GM12878 (cell line): ENCODE results near the gene AGBL1. TPM values are rescaled to one million over a fixed set of nuclear protein-coding genes. Genes with fewer than 3 reads are reported as not detected.

Experiments
- ATAC-seq: fragments of 200-7000 bp; cut with Tn5 transposase; 3 replicates; pipeline ENCODE4 v1.9.1; 2020; ENCODE audit warnings: mild to moderate bottlenecking, moderate library complexity
- BruUV-seq: library from RNA; stranded (reverse); fragments of 400-500 nt; replicated peaks from 2 replicates; lab custom pipeline; 2021; lab: Mats Ljungman, UMichigan
- CTCF ChIA-PET: fragments of 300-600 bp; sonication (Branson Sonifier 250); formaldehyde crosslinking; extraction: SDS; loops from one replicate; lab custom pipeline; 2021; ENCODE audit warnings: inconsistent platforms; lab: Yijun Ruan, JAX
- POLR2A ChIA-PET: fragments of 350-600 bp; formaldehyde crosslinking; extraction: SDS; loops from one replicate; lab custom pipeline; 2021; ENCODE audit warnings: inconsistent platforms; lab: Charles Lee
- RAD21 ChIA-PET: fragments of 300-600 bp; sonication (Branson Sonifier 250); formaldehyde crosslinking; loops from one replicate; lab custom pipeline; 2023; ENCODE audit warnings: antibody characterized with exemption; ENCODE audit not compliant: unreplicated experiment; lab: Charles Lee
- SMC1A ChIA-PET: fragments of 300-600 bp; sonication (Branson Sonifier 250); formaldehyde crosslinking; loops from one replicate; lab custom pipeline; 2023; ENCODE audit not compliant: unreplicated experiment, uncharacterized antibody; lab: Charles Lee
- DNase-seq: peaks from one replicate; pipeline ENCODE4 v3.0.0-alpha.2; 2011; ENCODE audit warnings: low read depth, low spot score
- FAIRE-seq: peaks from 3 replicates; lab custom pipeline; 2011; peaks lifted over from hg19 to GRCh38; lab: Jason Lieb, UNC
- H2AFZ ChIP-seq: 2 replicates; pipeline ENCODE4 v1.6.0; 2011; ENCODE audit warnings: low read depth, low read length, control low read depth; ENCODE audit not compliant: control insufficient read depth
- H3K27ac ChIP-seq: 2 replicates; pipeline ENCODE4 v1.5.1; 2011; ENCODE audit warnings: control low read depth; ENCODE audit not compliant: control insufficient read depth, insufficient read depth
- H3K27me3 ChIP-seq, 2 experiments: replicated peaks in 1 of 2; 2 replicates each; pipeline versions ENCODE4 v1.6.0 to v1.6.1; 2011; ENCODE audit warnings: low read length in 1 of 2; ENCODE audit not compliant: control insufficient read depth in 2 of 2, insufficient read depth in 2 of 2
- H3K36me3 ChIP-seq, 2 experiments: 2 replicates each; pipeline ENCODE4 v1.5.1; 2011; ENCODE audit warnings: low read length in 1 of 2; ENCODE audit not compliant: control insufficient read depth in 2 of 2, insufficient read depth in 2 of 2
- H3K4me1 ChIP-seq: 2 replicates; pipeline ENCODE4 v1.6.1; 2011; ENCODE audit warnings: mild to moderate bottlenecking, low read length, moderate library complexity, mixed read lengths; ENCODE audit not compliant: control insufficient read depth, insufficient read depth
- H3K4me2 ChIP-seq: 2 replicates; pipeline ENCODE4 v1.6.0; 2011; ENCODE audit warnings: control low read depth; ENCODE audit not compliant: control insufficient read depth, insufficient read depth
- H3K4me3 ChIP-seq: fragments of 200-600 bp; sonication (generic); 2 replicates; pipeline ENCODE4 v1.5.1; 2016
- H3K79me2 ChIP-seq: 2 replicates; pipeline ENCODE4 v1.6.0; 2011; ENCODE audit warnings: low read length; ENCODE audit not compliant: control insufficient read depth, insufficient read depth
- H3K9ac ChIP-seq: 2 replicates; pipeline ENCODE4 v1.8.0; 2011; ENCODE audit warnings: low read length, control low read depth, mixed read lengths; ENCODE audit not compliant: control insufficient read depth, insufficient read depth
- H3K9me3 ChIP-seq: replicated peaks from 3 replicates; pipeline ENCODE4 v1.5.1; 2011; ENCODE audit warnings: mild to moderate bottlenecking, low read length; ENCODE audit not compliant: control insufficient read depth, insufficient read depth
- H4K20me1 ChIP-seq: 2 replicates; pipeline ENCODE4 v1.6.0; 2011; ENCODE audit not compliant: control insufficient read depth, insufficient read depth
- ETV6 ChIP-seq, 2 experiments: fragments of 450-650 bp in 1 of 2; IDR thresholded peaks in 1 of 2; conservative IDR thresholded peaks in 1 of 2; 2 replicates each; pipeline ENCODE4 v1.6.1; 2014; ENCODE audit warnings: antibody characterized with exemption in 1 of 2, borderline replicate concordance in 1 of 2, low read depth in 1 of 2, mild to moderate bottlenecking in 1 of 2, moderate library complexity in 1 of 2
- HCFC1 ChIP-seq: fragments of 150-350 bp; IDR thresholded peaks from 2 replicates; pipeline ENCODE4 v1.6.1; 2014; ENCODE audit warnings: low read length
- IKZF2 ChIP-seq, 2 experiments: fragments of 450-650 bp; IDR thresholded peaks; 2 replicates each; pipeline ENCODE4 v1.6.1; 2017; ENCODE audit warnings: mild to moderate bottlenecking in 2 of 2, moderate library complexity in 2 of 2
- LARP7 ChIP-seq: fragments of 450-650 bp; IDR thresholded peaks from 2 replicates; pipeline ENCODE4 v1.6.1; 2017; ENCODE audit warnings: mild to moderate bottlenecking
- NBN ChIP-seq: fragments of 450-650 bp; IDR thresholded peaks from 2 replicates; pipeline ENCODE4 v1.6.1; 2016
- POLR2AphosphoS5 ChIP-seq: IDR thresholded peaks from 2 replicates; pipeline ENCODE4 v1.6.1; 2011; ENCODE audit warnings: mild to moderate bottlenecking, low read length, inconsistent platforms
- RFX5 ChIP-seq: IDR thresholded peaks from 2 replicates; pipeline ENCODE4 v1.6.1; 2011; ENCODE audit warnings: low read depth, low read length, improper control_type of control experiment
- SMC3 ChIP-seq: IDR thresholded peaks from 2 replicates; pipeline ENCODE4 v1.6.1; 2011; ENCODE audit warnings: low read length, improper control_type of control experiment, borderline replicate concordance
- SRF ChIP-seq, 2 experiments: IDR thresholded peaks; 2 replicates each; pipeline ENCODE4 v1.6.1; 2011; ENCODE audit warnings: low read depth in 2 of 2, low read length in 2 of 2, mild to moderate bottlenecking in 1 of 2, moderate library complexity in 1 of 2
- STAT3 ChIP-seq: IDR thresholded peaks from 2 replicates; pipeline ENCODE4 v1.6.1; 2011; ENCODE audit warnings: low read depth, low read length, improper control_type of control experiment
- WRNIP1 ChIP-seq: IDR thresholded peaks from 2 replicates; pipeline ENCODE4 v1.6.1; 2011; ENCODE audit warnings: low read depth, low read length, improper control_type of control experiment, borderline replicate concordance
- ZNF217 ChIP-seq: fragments of 450-650 bp; IDR thresholded peaks from 2 replicates; pipeline ENCODE4 v1.6.1; 2017; ENCODE audit warnings: antibody characterized with exemption, mild to moderate bottlenecking
- ZZZ3 ChIP-seq: IDR thresholded peaks from 2 replicates; pipeline ENCODE4 v1.6.1; 2011; ENCODE audit warnings: low read depth; ENCODE audit not compliant: control insufficient read depth, insufficient read length
- WGBS: methylation state at CpG from one replicate; pipeline ENCODE4 v1.1.6; 2016; ENCODE audit warnings: low lambda C conversion rate; ENCODE audit not compliant: insufficient replicate concordance, insufficient coverage; ENCODE audit errors: missing lambda C conversion rate; 5-methylcytosine and 5-hydroxymethylcytosine counted together
- in situ Hi-C: fragments of 300-500 bp; cut with MboI; formaldehyde crosslinking; loops from 9 replicates; pipeline ENCODE4 v1.14.3; 2018; ENCODE audit warnings: mixed read lengths
- intact Hi-C: fragments of 100-400 bp; cut with micrococcal nuclease; formaldehyde crosslinking; loops from one replicate; pipeline ENCODE4 v1.14.2; 2022; ENCODE audit not compliant: unreplicated experiment
- polyA plus RNA-seq, 11 experiments: library from polyadenylated mRNA; depleted of rRNA in 4 of 11; unstranded in 6 of 11; stranded (reverse) in 5 of 11; fragments of >200 nt; fragmentation: Nextera tagmentation in 4 of 11; fragmentation: Illumina TruSeq in 1 of 11; extraction: Ambion mirVana in 4 of 11; extraction: Trizol in 1 of 11; gene quantifications; 1 replicate in 1 of 11; 2 replicates in 10 of 11; pipeline versions ENCODE4 v1.2.1 to v1.2.3, GENCODE V29; 2011 to 2016; ENCODE audit warnings: inconsistent platforms in 2 of 11, missing spikeins in 2 of 11, low read depth in 1 of 11
- total RNA-seq, 4 experiments: library from RNA; depleted of rRNA in 3 of 4; stranded (reverse); fragments of >200 nt in 3 of 4; fragmentation: Illumina TruSeq in 1 of 4; extraction: Trizol in 1 of 4; gene quantifications; 2 replicates each; pipeline versions ENCODE4 v1.2.1 to v1.2.3, GENCODE V29; 2013 to 2021
- TF ChIP-seq, protein P1 (sequence below): IDR thresholded peaks from 2 replicates; pipeline ENCODE4 v1.6.1; 2012; ENCODE audit warnings: low read depth, low read length, improper control_type of control experiment
- TF ChIP-seq, protein P2 (sequence below): fragments of 450-650 bp; IDR thresholded peaks from 2 replicates; pipeline ENCODE4 v1.6.1; 2017; ENCODE audit warnings: mild to moderate bottlenecking, low read depth, inconsistent platforms; ENCODE audit not compliant: poor library complexity, severe bottlenecking

AGBL1 gene
- total and polyA plus RNA-seq, 10 of the 15 experiments (the other 5 are each of a cell fraction or from before 2014, with no cell fraction given): not detected

DNA sequence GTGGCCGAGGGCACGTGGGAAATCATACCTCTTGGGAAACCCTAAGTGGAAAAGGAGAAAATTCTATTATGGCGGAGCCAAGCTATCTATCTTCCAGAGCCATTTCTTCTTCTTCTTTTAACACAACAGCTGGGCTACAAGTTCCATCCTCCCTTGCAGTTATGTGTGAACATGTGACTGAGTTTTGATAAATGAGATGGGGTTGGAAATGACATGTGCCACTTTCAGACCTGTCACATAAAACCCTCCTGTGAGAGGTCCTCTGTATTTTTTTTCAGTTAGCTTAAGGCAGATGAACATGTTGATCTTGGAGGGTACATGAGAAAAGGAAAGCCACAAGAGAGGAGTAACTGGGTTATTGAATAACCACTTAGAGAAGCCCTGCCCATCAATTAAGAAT, 47.9 kb downstream of the AGBL1 start:
- intact Hi-C loops: no loop called here
- no peaks in the 10 kb centered on the region for H3K9me3 ChIP-seq
- H3K27me3 ChIP-seq: no peaks in the 10 kb centered on the region
- BruUV-seq: no TSS peak
- ChIA-PET RAD21 (no interaction called here), CTCF (no interaction called here), POLR2A (no interaction called here), SMC1A (no interaction called here)
- H3K79me2 ChIP-seq: no peaks in the 10 kb centered on the region
- H2AFZ ChIP-seq: no peak overlapping the region
- H3K27ac ChIP-seq: no peak overlapping the region
- H3K9ac ChIP-seq: no peak overlapping the region
- DNase-seq: no peak
- no peak for ATAC-seq
- TF ChIP-seq ETV6 (conservative IDR thresholded peaks at IDR 0.05 in 1 of 2, IDR thresholded peaks at IDR 0.05 in 1 of 2; ENCODE audit: borderline replicate concordance in 1 of 2, low read depth in 1 of 2): no peak
- TF ChIP-seq NBN: no peak
- TF ChIP-seq IKZF2 (IDR thresholded peaks at IDR 0.05): no peak
- no peak for TF ChIP-seq HCFC1
- H3K4me3 ChIP-seq: no peak overlapping the region
- in situ Hi-C loops: no loop called here
- FAIRE-seq: no peak
- no peak overlapping the region for H3K4me2 ChIP-seq
- no peaks in the 10 kb centered on the region for H3K4me1 ChIP-seq
- H3K36me3 ChIP-seq: no peaks in the 10 kb centered on the region
- H4K20me1 ChIP-seq: no peaks in the 10 kb centered on the region; the same call in 1 of the 2 replicates
- 15% methylated on average over 3 of the region's 3 CpGs for WGBS

DNA sequence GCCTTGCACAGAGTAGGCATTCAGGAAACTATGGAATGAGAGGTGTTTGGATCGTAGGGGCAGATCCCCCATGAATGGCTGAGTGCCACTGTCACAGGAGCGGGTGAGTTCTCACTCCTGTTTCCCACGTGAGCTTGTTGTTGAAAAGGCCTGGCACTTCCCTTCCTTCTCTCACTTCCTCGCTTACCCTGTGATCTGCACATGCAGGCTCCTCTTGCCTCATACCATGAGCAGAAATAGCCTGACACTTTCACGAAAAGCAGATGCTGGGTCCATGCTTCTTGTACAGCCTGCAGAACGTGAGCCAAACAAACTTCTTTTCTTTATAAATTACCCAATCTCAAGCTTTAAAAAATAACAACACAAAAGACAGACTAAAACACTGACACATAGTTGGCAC, 55.4 kb downstream of the AGBL1 start:
- intact Hi-C loops: no loop called here
- no peaks in the 10 kb centered on the region for H3K4me1 ChIP-seq
- RAD21 ChIA-PET: interaction anchor here (0.7 kb wide), 1 partner anchor 110 kb away, joined by 4 read pairs; no protein-coding TSS in a partner anchor
- POLR2A ChIA-PET: no interaction called here
- TF ChIP-seq SMC3: no peak
- TF ChIP-seq, protein P1, sequence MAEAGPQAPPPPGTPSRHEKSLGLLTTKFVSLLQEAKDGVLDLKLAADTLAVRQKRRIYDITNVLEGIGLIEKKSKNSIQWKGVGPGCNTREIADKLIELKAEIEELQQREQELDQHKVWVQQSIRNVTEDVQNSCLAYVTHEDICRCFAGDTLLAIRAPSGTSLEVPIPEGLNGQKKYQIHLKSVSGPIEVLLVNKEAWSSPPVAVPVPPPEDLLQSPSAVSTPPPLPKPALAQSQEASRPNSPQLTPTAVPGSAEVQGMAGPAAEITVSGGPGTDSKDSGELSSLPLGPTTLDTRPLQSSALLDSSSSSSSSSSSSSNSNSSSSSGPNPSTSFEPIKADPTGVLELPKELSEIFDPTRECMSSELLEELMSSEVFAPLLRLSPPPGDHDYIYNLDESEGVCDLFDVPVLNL: no peak
- no peak for TF ChIP-seq WRNIP1
- TF ChIP-seq POLR2AphosphoS5: no peak
- no peak for TF ChIP-seq STAT3
- no peak for TF ChIP-seq LARP7
- no peak for TF ChIP-seq SRF (IDR thresholded peaks at IDR 0.05; ENCODE audit: low read depth in 2 of 2, low read length in 2 of 2)
- TF ChIP-seq RFX5: no peak
- TF ChIP-seq ZNF217: no peak
- TF ChIP-seq ZZZ3: no peak
- TF ChIP-seq, protein P2, sequence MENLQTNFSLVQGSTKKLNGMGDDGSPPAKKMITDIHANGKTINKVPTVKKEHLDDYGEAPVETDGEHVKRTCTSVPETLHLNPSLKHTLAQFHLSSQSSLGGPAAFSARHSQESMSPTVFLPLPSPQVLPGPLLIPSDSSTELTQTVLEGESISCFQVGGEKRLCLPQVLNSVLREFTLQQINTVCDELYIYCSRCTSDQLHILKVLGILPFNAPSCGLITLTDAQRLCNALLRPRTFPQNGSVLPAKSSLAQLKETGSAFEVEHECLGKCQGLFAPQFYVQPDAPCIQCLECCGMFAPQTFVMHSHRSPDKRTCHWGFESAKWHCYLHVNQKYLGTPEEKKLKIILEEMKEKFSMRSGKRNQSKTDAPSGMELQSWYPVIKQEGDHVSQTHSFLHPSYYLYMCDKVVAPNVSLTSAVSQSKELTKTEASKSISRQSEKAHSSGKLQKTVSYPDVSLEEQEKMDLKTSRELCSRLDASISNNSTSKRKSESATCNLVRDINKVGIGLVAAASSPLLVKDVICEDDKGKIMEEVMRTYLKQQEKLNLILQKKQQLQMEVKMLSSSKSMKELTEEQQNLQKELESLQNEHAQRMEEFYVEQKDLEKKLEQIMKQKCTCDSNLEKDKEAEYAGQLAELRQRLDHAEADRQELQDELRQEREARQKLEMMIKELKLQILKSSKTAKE: no peak
- TF ChIP-seq, all 136 proteins: peak for 0
- in situ Hi-C loops: no loop called here
- H3K4me2 ChIP-seq: no peak overlapping the region
- WGBS: 2% methylated on average over 6 of the region's 6 CpGs
- DNase-seq (no peak), FAIRE-seq (no peak), ATAC-seq (no peak)
- SMC1A ChIA-PET: no interaction called here
- no peak overlapping the region for H3K9ac ChIP-seq
- no peak overlapping the region for H3K27ac ChIP-seq
- H2AFZ ChIP-seq: no peak overlapping the region
- no peaks in the 10 kb centered on the region for H3K27me3 ChIP-seq
- H3K4me3 ChIP-seq: no peak overlapping the region
- H3K79me2 ChIP-seq: no peaks in the 10 kb centered on the region
- H3K36me3 ChIP-seq: no peaks in the 10 kb centered on the region
- no peaks in the 10 kb centered on the region; the same call in 1 of the 2 replicates for H4K20me1 ChIP-seq
- no TSS peak for BruUV-seq
- H3K9me3 ChIP-seq: no peaks in the 10 kb centered on the region
- CTCF ChIA-PET: no interaction called here
